MCF 10A (cell line): ENCODE measurements around the gene VPS9D1. TPM values are rescaled to one million over a fixed set of nuclear protein-coding genes. Genes with fewer than 3 reads are reported as not detected.

Experiments used
- BruUV-seq: library from RNA; stranded (reverse); fragments of 400-500 nt; replicated peaks from 2 replicates; lab custom pipeline; 2021; lab: Mats Ljungman, UMichigan
- CTCF ChIA-PET: fragments of 300-600 bp; sonication (Branson Sonifier 250); formaldehyde crosslinking; extraction: SDS; loops from one replicate; lab custom pipeline; 2021; ENCODE audit warnings: antibody characterized with exemption, inconsistent platforms; lab: Yijun Ruan, JAX
- POLR2A ChIA-PET: fragments of 300-600, 350-650 bp; sonication (Branson Sonifier 250); formaldehyde crosslinking; extraction: SDS; loops from one replicate; lab custom pipeline; 2020; ENCODE audit warnings: antibody characterized with exemption, inconsistent platforms; lab: Yijun Ruan, JAX
- DNase-seq: peaks from one replicate; pipeline ENCODE4 v3.0.0-alpha.2; 2018; ENCODE audit not compliant: unreplicated experiment
- H3K27ac Mint-ChIP-seq: one replicate; pipeline ENCODE4 v1.8.0; 2022; ENCODE audit warnings: mild to moderate bottlenecking, low read depth, mixed read lengths; ENCODE audit not compliant: unreplicated experiment
- H3K27me3 Mint-ChIP-seq: one replicate; pipeline ENCODE4 v1.8.0; 2022; ENCODE audit warnings: mixed read lengths; ENCODE audit not compliant: insufficient read depth, unreplicated experiment
- H3K36me3 Mint-ChIP-seq: one replicate; pipeline ENCODE4 v1.8.0; 2022; ENCODE audit warnings: mild to moderate bottlenecking, moderate library complexity, mixed read lengths; ENCODE audit not compliant: insufficient read depth, unreplicated experiment
- H3K4me1 Mint-ChIP-seq: one replicate; pipeline ENCODE4 v1.8.0; 2022; ENCODE audit warnings: mixed read lengths; ENCODE audit not compliant: insufficient read depth, unreplicated experiment
- H3K4me3 Mint-ChIP-seq: one replicate; pipeline ENCODE4 v1.8.0; 2022; ENCODE audit warnings: mild to moderate bottlenecking, moderate library complexity, mixed read lengths; ENCODE audit not compliant: unreplicated experiment
- H3K9me3 Mint-ChIP-seq: one replicate; pipeline ENCODE4 v1.8.0; 2022; ENCODE audit warnings: mixed read lengths; ENCODE audit not compliant: unreplicated experiment
- intact Hi-C: fragments of 100-400 bp; cut with micrococcal nuclease; formaldehyde crosslinking; loops from 2 replicates; pipeline ENCODE4 v1.14.1; 2022
- total RNA-seq: library from RNA; stranded (reverse); gene quantifications from 2 replicates; pipeline ENCODE4 v1.2.3, GENCODE V29; 2022
- TF ChIP-seq, protein P1 (sequence below): fragments of 200-600 bp; IDR thresholded peaks from one replicate; pipeline ENCODE4 v1.8.0; 2022; ENCODE audit warnings: antibody characterized with exemption, mild to moderate bottlenecking; ENCODE audit not compliant: unreplicated experiment

VPS9D1 gene
- total RNA-seq, 1 experiment from 2014 or later = 12.0 TPM

GRCh38 chr16:89738072-89738377 is 17.3 kb upstream of the VPS9D1 start:
- intact Hi-C loops = no loop called here
- POLR2A ChIA-PET = interaction anchor here (0.8 kb wide), 1 partner anchor 18 kb away, joined by 3 read pairs; no protein-coding TSS in a partner anchor
- TF ChIP-seq, protein P1, sequence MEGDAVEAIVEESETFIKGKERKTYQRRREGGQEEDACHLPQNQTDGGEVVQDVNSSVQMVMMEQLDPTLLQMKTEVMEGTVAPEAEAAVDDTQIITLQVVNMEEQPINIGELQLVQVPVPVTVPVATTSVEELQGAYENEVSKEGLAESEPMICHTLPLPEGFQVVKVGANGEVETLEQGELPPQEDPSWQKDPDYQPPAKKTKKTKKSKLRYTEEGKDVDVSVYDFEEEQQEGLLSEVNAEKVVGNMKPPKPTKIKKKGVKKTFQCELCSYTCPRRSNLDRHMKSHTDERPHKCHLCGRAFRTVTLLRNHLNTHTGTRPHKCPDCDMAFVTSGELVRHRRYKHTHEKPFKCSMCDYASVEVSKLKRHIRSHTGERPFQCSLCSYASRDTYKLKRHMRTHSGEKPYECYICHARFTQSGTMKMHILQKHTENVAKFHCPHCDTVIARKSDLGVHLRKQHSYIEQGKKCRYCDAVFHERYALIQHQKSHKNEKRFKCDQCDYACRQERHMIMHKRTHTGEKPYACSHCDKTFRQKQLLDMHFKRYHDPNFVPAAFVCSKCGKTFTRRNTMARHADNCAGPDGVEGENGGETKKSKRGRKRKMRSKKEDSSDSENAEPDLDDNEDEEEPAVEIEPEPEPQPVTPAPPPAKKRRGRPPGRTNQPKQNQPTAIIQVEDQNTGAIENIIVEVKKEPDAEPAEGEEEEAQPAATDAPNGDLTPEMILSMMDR = no peak

GRCh38 chr16:89737341-89738071 is 16.8 kb upstream of the VPS9D1 start:
- CTCF ChIA-PET = interaction anchor here (0.6 to 1.4 kb wide), 6 partner anchors 10 to 639 kb away, joined by 3 to 5 read pairs (median 4); no protein-coding TSS in a partner anchor
- Mint-ChIP-seq H3K9me3 (no peaks in the 10 kb centered on the region), H3K36me3 (peaks cover 85% of the 10 kb centered on the region), H3K27me3 (no peaks in the 10 kb centered on the region), H3K27ac (no peak overlapping the region), H3K4me3 (no peak overlapping the region), H3K4me1 (no peaks in the 10 kb centered on the region)
- POLR2A ChIA-PET = interaction anchor here (0.8 kb wide), 1 partner anchor 18 kb away, joined by 3 read pairs; no protein-coding TSS in a partner anchor
- no peak for DNase-seq
- BruUV-seq = no TSS peak
- intact Hi-C loops = no loop called here
- TF ChIP-seq, protein P1 = no peak

More at GRCh38 chr16:89738072-89738377, 17.3 kb upstream of the VPS9D1 start:
- no TSS peak for BruUV-seq
- Mint-ChIP-seq H3K9me3 (no peaks in the 10 kb centered on the region), H3K27ac (no peak overlapping the region), H3K4me3 (no peak overlapping the region), H3K36me3 (peaks cover 86% of the 10 kb centered on the region), H3K4me1 (no peaks in the 10 kb centered on the region), H3K27me3 (no peaks in the 10 kb centered on the region)
- DNase-seq = no peak
- CTCF ChIA-PET = interaction anchor here (1.2 to 1.4 kb wide), 2 partner anchors 38 to 122 kb away, joined by 4 to 5 read pairs; no protein-coding TSS in a partner anchor

DNA sequence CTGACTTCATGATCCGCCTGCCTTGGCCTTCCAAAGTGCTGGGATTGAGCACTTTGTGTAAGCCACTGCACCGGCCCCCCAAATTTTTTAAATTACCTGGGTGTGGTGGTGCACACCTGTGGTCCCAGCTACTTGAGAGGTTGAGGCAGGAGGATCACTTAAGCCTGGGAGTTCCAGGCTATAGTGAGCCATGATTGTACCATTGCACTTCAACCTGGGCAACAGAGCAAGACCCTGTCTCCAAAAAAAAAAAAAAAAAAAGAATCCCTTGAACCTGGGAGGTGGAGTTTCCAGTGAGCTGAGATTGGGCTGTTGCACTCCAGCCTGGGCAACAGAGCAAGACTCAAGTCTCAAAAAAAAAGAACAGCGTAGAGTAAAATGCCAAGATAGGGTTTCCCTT is 15.9 kb upstream of the VPS9D1 start:
- no peaks in the 10 kb centered on the region for H3K27me3 Mint-ChIP-seq
- no peak overlapping the region for H3K27ac Mint-ChIP-seq
- H3K9me3 Mint-ChIP-seq = no peaks in the 10 kb centered on the region
- DNase-seq = no peak
- intact Hi-C loops = no loop called here
- H3K4me3 Mint-ChIP-seq = no peak overlapping the region
- no TSS peak for BruUV-seq
- H3K4me1 Mint-ChIP-seq = no peaks in the 10 kb centered on the region
- TF ChIP-seq, protein P1 = no peak
- ChIA-PET POLR2A (interaction anchor here (1.2 kb wide), 1 partner anchor 9 kb away, joined by 3 read pairs; no protein-coding TSS in a partner anchor), CTCF (interaction anchor here (1.1 to 1.2 kb wide), 2 partner anchors 11 to 124 kb away, joined by 3 to 4 read pairs; no protein-coding TSS in a partner anchor)
- peaks cover 94% of the 10 kb centered on the region for H3K36me3 Mint-ChIP-seq

DNA sequence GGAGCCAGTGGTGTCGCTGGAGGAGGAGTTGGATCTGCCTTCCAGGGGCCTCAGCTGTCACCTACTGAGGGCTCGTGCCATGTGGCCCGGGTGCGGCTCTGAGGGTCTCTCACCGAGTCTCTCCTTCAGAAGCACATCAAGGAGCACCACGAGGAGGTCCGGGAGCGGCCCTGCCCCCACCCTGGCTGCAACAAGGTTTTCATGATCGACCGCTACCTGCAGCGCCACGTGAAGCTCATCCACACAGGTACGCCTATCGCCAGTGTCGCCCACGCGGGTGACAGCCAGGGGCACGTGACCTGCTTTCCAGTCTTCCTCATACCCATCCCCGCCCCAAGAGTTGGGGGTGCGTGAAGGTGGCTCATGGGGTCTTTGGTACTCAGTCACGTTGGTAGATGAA is 13.1 kb upstream of the VPS9D1 start:
- TF ChIP-seq, protein P1 = no peak
- POLR2A ChIA-PET = interaction anchor here (1.2 to 2.2 kb wide), 3 partner anchors 9 to 11 kb away, joined by 3 to 8 read pairs (median 3); no protein-coding TSS in a partner anchor
- no TSS peak for BruUV-seq
- H3K4me1 Mint-ChIP-seq = no peaks in the 10 kb centered on the region
- intact Hi-C loops = no loop called here
- no peak for DNase-seq
- H3K9me3 Mint-ChIP-seq = no peaks in the 10 kb centered on the region
- CTCF ChIA-PET = no interaction called here
- peaks cover 94% of the 10 kb centered on the region for H3K36me3 Mint-ChIP-seq
- no peak overlapping the region for H3K4me3 Mint-ChIP-seq
- no peaks in the 10 kb centered on the region for H3K27me3 Mint-ChIP-seq
- H3K27ac Mint-ChIP-seq = no peak overlapping the region
